Stimulated activated CD4-positive, alpha-beta T cell treated with anti-CD3 and anti-CD28 coated beads, TNF-alpha, amount 100 ng/mL, for 4 hours (primary cell): ENCODE results near the gene IFI6.
"Not testable (repeated sequence)": the region's sequence is repeated elsewhere in the genome, so short reads cannot be mapped to it uniquely, and the experiment has no call there.

Source experiments
- DNase-seq, 3 experiments: peaks; one replicate each; pipeline ENCODE4 v3.0.0-alpha.2; 2020; ENCODE audit warnings: low read depth in 3 of 3

IFI6 gene

DNA sequence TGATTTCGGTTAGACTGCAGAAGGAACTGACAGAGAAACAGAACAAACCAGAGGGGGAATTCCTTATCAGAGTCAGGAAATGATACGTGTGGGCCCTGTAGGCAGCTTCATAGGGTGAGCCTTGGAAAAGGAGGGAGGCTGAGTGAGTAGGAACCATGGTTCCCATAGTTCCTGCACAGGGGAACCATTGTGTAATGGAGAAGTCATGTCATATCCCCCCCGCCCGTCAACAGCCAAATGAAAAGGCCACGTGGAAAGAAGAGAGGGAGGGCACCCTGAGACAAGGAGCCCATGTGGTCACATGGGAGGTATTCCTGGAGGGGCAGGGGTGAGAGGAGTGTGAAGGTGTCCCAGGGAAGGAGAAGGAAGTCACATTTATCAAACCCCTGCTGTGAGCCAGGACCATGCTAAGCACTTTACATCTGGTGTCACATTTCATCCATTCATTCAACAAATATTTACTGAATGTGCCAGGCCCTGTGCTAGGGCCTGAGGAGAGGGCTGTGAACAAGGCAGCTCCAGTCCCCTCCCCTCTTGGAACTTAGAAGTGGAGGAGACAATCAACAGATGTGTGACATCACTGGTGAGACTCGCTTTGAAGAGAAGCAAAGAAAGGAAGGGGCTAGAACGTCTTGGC is 21.3 kb downstream of the IFI6 start:
- no peak for DNase-seq

DNA sequence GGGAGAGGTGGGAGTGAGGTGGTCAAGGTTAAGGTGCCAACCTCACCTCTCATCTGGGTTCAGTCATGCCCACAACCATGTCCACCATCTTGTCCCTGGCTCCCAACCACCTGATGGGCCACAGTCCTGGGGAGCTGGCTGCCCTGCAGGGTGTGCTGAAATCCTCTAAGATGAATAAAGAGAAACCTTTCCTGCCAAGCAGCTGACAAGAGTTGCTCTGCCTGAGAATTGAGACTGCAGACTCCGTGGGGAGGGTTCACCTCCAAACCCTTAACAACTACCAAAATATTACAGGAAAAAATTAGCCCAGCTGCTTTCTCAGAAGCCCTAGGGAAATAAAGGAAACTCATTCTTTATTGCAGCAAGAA is 21.8 kb downstream of the IFI6 start:
- DNase-seq: no peak

DNA sequence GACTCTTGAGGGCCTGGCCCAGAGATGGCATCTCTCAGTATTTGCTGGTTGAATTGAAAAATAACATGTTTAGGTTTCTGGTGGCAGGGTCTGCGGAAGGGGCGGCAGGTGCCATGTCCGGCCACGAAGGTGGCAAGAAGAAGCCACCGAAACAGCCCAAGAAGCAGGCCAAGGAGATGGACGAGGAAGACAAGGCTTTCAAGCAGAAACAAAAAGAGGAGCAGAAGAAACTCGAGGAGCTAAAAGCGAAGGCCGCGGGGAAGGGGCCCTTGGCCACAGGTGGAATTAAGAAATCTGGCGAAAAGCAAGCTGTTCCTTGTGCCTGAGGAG is 22.7 kb downstream of the IFI6 start:
- no peak for DNase-seq

DNA sequence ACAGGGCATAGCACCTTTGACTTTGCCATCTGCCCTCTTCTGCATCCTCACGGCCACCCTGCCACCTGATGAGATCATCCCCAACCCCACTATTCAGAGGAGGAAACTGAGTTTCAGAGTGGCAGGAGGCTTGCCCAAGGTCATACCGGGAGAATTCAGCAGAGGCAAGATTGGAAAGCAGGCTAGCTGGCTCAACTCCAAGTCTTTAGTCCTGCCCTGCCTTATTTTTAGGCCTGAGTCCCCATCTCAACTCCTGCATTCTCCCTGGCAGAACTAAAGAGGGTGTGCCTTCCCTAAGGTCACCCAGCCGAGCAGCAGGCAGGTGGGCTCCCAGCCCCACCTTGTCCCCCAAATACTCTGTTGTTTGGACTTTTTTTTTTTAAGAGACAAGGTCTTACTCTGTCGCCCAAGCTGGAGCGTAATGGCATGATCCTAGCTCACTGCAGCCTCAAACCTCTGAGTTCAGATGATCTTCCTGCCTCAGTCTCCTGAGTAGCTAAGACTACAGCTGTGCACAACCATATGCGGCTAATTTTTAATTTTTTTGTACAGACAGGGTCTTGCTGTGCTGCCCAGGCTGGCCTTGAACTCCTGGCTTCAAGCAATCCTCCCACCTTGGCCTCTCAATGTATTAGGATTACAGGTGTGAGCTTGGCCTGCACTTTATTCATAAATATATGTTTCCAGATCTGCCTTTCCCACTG is 23.2 kb downstream of the IFI6 start:
- no peak for DNase-seq

DNA sequence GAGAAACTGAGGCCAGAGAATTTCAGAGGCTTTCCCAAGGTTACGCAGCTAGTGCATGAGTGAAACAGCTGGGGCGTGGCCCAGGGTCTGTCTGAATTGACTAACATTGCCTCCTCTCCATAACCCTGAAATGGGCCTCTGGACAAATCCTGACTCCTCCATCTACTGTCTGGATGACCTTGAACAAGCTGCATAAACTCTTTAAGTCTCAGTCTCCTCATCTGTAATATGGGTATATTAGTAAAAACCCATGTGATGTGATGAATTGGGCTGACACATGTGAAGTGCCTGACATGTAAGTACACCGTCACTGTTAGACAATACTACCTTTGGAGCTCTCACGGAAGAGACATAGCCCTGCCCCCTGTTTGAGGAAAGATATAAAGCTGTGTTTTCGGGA is 24.7 kb downstream of the IFI6 start:
- DNase-seq: no peak

DNA sequence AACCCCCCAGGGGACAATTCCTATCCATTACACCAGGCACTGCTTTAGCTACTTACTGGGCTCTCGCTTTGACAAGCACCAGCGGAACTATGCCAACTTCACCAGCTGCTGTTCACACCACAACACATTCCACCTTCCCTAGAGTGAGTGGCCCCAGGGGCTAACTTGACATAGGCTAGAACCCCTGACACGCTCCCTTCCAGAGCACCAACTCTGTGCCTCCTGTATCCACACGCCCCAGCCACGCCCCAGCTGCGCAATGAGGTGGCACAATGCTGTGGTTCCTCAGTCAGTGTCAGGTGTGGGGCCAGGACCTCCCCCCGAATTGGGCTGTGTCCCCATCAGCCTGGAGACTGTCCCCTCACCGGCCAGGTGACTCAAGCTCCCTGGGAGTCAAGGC is 25.3 kb downstream of the IFI6 start:
- no peak for DNase-seq

DNA sequence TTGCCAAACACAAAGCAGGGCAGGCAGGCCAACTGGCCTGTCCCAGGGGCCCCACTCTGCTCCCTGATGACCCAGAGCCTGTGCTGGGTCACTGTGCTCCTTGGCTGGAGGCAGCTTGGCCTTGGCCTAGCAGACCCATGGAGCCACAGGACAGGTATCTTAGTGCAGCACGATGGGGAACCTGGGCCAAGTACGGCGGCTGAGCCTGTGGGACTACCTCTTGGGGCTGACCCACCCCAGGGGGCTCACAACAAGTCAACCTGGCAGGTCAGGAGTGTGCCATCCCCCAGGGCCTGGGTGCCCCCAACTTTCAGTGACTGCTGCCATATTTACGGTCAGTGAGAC is 26.9 kb downstream of the IFI6 start:
- DNase-seq: no peak

DNA sequence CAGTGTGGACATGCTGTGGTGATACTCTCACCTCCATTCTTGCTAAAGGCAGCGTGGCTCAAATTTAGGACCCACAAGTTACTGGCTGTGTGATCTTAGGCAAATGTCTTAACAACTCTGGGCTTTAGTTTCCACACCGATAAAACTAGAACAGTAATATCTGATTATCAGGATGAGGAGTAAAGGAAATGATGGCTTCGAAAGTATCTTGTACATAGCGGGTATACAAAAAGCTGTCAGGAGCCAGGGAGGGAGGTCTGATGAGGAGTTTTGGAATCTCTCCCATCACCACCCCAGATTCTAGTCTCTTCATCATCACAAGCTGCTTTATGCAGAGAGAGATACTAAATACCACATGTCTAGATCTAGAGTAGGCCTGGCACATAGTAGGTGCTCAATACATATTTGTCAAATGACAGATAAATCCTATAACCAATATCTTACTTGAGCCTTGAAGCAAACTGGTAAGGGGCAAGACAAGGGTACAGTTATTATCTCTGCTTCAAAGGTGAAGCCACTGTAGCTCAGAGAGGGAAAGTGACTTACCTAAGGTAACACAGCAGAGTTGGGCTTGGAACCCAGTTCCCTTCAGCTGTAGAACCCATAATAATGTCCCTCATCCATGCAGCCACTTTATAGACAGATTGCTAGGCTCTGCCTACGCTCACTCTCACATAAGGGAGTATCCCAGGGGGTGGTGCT is 27.5 kb downstream of the IFI6 start:
- DNase-seq: no peak

DNA sequence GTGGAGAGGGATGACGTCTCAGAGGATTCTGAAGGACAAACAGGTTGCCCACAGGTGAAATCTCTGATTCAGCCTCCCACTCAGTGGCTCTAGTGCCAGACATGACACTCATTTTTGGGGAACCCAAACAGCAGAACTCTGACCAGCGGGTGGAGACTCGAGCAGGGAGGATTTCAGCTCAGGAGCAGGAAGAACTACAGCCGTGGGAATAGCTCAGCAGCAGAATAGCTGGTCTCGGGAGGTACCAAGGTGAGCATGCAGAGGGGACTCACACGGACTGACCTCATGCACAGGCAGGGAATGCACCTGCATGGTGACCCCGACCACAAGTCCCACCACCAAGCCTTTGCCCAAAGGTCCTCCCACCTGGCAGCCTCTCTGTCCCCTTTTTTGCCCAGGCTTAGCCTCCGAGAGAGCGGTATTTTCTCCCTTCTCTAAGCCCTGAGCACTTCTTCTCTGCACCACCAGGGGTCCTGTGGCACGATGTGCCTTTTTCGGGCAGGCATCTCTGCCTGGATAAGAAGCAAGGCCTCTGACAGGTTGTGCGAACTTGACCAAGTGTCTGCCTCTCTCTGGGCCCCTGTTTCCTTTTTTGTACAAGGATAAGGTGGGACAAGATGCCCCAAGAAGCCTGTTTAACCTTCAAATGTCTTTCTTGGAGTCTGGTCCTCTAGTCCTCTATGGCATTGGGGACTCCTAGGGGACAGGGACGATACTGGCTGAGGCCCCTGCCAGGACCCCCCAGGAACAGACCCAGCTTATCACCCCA is 28.2 kb downstream of the IFI6 start:
- DNase-seq: peak; percentile 40 to 58 (median 47)

DNA sequence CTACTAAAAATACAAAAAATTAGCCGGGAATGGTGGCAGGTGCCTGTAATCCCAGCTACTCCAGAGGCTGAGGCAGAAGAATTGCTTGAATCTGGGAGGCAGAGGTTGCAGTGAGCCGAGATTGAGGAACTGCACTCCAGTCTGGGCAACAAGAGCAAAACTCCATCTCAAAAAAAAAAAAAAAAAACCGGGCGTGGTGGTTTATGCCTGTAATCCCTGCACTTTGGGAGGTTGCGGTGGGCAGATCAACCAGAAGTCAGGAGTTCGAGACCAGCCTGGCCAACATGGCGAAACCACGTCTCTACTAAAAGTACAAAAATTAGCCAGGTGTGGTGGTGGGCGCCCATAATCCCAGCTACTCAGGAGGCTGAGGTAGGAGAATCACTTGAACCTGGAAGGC is 31.5 kb downstream of the IFI6 start:
- DNase-seq: not testable (repeated sequence)

DNA sequence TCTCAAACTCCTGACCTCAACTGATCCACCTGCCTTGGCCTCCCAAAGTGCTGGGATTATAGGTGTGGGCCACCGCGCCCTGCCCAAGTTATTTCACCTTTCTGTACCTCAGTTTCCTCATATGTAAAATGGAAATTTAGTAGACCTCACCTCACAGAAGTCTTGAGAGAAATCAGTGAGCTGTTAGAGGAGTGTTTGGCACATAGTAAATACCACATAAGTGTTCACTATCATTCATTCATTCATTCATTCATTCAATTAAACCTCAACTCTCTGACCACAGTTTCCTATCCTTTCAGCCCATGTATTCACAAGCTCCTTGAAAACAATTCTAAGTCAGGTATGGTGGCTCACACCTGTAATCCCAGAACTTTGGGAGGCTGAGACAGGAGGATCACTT is 33.2 kb downstream of the IFI6 start:
- DNase-seq: no peak

DNA sequence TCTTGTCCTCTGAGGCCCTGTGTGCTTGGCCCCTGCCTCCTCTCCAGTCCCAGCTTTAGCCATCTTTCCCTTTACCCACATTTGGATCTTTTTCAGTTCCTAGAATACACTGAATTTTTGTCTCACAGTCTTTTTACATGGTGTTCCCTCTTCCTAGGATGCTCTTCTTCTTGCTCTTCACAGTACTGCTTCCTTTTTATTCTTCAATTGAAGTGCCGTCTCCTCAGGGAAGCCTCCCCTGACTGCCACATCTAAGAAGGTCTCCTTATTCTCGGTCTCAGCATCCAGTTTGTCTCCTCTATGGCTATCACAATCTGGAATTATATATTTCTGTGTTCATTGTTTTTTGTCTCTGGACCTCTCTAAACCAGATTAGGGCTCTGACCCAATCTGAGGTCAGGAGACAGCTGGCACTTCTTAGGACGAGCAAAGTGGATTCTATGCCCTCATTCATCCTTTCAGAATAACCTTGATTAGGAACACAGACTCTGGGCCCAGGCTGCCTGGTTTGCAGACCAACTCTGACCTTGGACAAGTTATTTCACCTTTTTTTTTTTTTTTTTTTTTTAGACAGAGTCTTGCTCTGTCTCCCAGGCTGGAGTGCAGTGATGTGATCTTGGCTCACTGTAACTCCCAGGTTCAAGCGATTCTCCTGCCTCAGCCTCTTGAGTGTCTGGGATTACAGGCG is 33.8 kb downstream of the IFI6 start:
- DNase-seq: no peak

DNA sequence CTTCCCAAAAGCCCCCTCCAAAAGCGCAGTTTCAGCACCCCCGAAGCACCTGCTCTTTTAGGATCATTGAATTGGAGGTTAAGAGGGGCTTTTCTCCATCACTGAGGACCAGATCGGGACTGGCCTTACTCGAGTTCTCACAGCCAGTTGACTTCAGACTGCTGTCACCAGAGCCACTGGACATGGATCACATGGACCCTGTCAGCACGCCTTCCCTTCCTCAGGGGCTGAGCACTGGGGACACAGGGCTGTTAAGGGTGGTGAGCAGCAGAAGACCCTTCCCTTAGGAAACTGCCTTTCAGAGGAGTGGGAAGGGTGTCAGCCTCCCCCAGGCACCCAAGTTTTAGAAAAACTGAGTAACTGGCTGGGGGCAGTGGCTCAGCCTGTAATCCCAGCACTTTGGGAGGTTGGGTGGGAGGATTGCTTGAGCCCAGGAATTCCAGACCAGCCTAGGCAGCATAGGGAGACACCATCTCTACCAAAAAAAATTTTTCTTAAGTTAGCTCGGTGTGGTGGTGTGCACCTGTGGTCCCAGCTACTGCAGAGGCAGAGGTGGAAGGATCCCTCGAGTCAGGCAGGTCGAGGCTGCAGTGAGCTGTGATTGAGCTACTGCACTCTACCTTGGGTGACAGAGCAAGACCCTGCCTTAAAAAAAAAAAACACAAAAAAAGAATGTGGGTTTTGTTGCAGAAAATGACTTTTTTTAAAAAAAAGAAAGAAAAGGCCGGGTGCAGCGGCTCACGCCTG is 36.4 kb downstream of the IFI6 start:
- no peak for DNase-seq

DNA sequence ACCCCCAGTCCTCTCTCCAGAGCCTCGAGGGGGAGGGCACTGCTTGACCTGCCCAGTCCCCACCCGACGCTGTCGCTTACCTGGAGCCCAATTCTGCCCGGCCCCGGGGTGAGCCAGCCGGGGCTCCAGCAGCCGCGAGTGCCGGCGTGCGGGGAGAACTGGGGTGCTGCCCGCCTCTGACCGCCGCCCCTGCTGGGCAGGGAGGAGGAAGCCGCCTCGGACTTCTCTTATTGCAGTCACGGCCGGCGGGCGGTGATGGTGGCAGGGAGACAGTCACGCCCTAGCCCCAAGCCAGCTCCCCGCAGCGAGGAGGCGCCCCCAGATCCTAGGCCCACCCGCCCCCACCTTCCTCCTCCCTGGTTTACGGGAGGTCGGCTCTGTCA is 37.0 kb downstream of the IFI6 start, which contains the start of gene FGR:
Gene FGR (minus strand): TSS at position 201 of the 383 bp plus-strand sequence. CDS start 11,269 bp downstream, outside the sequence.
- no peak for DNase-seq

DNA sequence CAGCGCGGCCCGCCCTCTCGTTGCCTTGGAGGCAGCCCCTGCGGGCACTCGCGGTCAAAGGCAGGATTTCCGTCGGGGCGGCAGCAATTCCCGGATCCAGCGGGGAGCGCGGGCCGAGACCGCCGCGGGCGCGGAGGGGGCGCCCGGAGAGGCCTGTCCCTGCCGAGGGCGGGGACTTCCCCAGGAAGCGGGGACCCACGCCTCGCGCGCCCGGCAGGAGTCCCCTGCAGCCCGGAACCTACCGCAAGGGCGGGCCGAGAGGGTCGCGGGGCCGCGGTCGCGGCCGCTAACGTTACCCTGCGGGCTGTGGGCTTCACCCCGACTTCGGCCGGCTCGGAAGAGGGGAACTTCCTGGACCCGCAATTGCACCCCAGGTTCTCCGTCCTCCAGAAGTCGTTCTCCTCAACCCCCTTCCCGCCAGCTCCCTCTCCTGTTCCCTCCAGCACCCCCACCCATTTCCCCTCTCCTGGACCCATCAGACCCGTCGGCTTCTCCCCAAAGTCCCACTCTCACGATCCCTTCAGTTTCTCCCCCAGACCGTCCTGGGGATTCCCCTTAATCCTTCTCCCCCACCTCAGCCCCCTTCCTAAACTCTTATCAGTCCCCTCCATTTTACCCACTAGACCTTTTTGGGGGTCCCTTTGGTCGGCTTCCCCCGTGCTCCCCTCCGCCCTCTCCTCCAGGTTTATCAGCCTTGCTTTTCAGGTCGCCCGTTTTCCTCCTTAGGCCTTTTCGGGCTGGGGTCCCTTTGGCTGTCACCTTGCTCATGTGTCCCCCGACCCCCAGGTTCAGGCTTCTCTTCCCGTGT is 37.6 kb downstream of the IFI6 start:
- DNase-seq: peak in 1 of 3 experiments; percentile 33

DNA sequence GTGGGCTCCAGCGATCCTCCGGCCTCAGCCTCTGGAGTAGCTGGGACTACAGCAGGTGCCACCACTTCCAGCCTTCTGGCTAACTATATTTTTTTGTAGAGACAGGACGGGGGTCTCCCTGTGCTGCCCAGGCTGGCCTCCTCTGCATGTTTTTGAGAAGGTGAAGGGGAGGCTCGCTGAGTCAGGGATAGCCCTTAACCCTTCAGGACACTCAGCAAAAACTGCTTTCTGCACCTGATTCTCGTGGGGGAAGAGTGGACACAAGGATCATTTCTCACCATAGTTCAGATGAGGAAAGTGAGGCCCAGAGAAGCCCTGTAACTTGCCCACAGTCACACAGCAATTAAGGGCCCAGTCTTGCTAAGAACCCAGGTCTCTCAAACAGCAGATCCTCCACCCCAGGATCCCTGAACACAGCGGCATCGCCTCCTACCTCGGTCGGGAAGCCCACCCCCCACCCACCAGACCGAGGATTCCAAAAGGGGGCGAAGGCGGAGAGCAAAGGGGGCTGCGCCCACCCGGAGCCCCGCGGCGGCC is 38.3 kb downstream of the IFI6 start:
- no peak for DNase-seq

DNA sequence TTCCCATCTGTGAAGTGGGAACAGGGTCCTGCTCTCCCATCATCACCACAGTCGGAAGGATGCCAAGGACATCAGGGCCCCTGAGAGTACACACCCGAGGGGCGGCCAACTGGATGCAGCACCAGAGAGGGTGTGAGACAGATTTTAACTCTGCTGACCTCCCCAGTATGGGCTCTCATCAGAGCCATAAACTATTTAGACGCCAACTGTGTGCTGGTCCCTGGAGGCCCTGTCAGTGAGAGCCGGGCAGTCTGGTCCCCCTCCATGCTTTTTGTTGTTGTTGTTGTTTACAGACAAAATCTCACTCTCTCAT is 38.7 kb downstream of the IFI6 start:
- DNase-seq: no peak

DNA sequence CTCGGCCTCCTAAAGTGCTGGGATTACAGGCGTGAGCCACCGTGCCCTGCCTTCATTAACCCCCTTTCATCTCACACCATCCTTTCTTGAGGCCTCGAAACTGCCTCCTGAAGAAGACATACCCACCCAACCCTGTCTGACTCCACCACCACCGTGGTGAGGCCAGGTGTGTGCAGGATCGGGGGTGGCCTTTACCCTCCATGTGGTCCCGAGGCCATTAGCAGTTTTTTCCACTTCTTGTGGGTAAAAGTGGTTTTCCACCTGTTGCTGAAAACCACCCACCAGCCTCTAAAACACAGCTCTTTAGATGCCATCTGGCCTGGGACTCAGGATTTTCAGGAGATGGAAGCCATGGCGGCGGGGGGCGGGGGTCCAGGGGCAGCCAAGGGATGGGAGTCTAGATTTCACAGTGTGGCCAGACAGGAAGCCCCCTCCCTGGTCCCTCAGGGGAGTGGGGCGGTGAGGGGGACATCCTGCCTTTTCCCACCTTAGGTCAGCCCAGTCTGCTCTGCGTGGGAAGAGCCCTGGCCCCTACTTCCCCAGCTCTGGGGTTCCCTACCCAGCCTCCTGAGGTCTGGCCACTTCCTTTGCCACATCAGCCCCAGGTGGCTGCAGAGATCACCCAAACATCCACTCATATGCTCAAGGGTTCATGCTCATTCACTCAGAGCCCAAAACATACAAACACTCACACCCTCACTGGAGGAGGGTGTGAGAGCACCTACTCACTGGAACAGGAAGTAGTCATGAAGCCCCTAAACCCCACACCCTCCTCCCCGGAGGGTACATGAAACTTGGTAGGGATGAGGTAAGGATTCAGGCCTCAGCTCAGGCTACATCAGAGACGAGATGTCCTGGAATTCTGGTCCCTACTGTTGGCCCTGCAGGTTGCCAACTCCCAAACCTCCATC is 39.4 kb downstream of the IFI6 start:
- peak in 2 of 3 experiments; percentile 46 to 57 for DNase-seq

DNA sequence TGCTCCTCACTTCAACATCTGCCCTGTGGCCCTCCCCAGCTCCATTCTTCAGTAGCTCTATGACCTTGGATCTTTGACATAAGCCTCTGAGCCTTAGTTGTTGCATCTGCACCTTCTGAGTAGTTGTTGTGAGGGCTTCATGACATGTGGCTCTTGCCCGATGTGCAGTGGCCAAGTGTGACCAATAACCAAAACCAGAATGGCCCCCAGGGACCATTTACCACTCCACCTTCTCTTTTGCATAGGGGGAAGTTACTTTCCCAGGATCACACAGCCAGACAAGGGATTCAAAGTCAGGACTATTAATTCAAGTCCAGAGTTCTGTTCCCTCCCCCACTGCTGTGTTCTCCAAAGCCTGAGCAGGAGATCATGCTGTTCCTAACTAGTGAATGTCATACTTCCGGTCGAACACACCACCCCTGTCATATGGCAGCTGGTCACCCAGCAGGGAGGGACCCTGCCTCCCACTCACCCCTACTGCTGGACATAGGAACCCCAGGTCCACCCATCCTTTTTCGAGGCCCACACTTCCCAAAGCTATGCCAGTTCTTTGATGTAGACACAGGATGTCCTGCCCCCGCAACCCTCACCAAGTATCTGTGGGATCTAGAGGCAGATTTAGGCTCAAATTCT is 41.0 kb downstream of the IFI6 start:
- DNase-seq: no peak
